Stimulated activated CD4-positive, alpha-beta T cell treated with anti-CD3 and anti-CD28 coated beads, TNF-alpha, amount 100 ng/mL, for 4 hours (primary cell): ENCODE results near the gene RAD51D.
"Not testable (repeated sequence)": the region's sequence is repeated elsewhere in the genome, so short reads cannot be mapped to it uniquely, and the experiment has no call there.

Experiments
- DNase-seq, 3 experiments: peaks; one replicate each; pipeline ENCODE4 v3.0.0-alpha.2; 2020; ENCODE audit warnings: low read depth in 3 of 3

Gene RAD51D

DNA sequence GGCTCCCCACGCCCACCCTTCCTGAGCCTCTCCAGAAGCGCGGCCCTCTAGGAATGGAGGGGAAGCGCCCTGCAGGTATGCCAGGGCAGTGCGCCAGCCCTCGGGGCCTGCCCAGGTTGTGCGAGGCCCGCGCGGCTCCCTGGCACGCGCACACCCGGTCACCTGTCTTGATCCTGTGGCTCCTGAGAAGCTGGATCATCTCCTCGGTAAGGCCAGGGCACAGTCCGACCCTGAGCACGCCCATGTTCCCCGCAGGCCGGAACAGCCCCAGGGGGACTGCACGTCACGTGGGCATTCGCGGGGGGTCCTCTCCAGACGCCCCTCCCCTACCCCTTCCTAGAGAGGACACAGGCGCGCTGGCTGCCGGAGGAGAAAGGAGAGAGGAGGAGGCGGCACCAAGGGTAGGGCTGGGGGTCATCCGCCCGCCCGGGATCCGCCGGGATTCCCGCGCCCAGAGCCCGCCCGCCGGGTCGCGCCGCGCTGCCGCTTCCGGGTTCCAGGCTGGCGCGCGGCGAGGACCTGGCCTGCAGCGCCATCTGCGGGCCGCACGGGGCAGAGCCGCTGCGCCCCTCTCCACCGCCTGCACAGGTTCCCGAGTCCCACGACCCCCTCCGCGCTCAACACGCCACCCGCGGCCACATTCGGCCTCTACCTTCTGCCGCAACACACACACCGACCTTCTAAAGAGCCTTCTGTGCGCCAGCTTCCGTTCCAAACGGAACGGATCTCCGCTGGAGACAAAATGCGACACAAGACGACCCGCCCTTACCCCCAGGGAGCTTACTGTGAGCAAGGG, at the start of gene RAD51D:
Gene RAD51D (minus strand): TSS at position 491 of the 796 bp plus-strand sequence. CDS start 247 bp downstream, at position 244.
- DNase-seq = peak; percentile 61 to 70 (median 62)

DNA sequence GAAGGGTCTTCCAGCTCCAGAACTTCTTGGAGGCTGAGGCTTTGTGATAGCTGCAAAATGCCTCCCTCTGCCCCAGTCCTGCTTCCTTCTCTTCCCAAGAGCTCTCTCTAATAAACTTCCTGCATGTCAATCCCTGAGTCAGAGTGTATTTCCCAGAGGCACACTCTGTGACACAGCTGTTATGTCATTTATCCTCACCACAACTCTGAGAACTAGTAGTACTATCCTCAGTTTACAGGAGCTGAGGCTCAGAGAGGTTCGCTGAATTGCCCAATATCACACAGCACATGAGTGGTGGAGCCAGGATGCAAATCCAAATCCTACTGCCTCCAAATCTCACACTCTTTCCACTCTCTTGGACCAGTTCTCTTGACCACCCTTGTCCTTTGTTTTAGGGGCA, 48.0 kb upstream of the RAD51D start:
- DNase-seq = no peak

DNA sequence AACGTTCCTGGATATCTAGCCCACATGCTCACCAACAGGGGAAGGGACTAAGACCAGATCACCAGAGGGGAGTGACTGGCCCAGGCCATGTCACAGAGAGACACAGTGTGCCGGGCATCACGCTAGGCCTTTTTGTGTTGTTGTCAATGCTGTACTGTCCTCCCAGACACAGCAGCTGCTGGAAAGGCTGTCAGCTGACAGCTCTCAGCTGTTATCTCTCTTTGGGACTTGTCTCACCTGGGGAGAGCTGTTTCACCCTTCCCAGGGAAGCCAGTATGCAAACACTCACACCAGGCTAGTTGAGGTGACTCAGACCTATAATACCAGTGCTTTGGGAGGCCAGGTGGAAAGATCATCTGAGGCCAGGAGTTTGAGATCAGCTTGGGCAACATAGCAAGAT, 47.4 kb upstream of the RAD51D start:
- DNase-seq = no peak

DNA sequence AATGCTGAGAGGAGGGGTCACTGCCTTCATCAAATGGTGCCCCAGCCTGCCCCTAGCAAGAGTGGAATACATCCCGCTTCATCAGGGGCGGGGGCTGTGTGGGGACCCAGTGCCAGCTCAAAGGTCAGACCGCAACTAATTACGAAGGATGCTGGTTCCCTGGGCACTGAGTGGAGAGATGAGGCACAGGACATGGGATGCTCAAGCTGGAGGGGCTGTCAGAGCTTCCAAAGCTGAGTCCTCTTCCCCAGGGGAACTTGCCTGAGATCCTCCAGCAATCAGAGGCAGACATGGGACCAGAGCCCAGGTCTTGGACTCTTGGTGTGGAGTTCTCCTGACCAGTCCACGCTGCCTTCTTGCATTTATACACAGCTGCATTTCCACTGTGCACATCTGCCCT, 46.9 kb upstream of the RAD51D start:
- no peak for DNase-seq

DNA sequence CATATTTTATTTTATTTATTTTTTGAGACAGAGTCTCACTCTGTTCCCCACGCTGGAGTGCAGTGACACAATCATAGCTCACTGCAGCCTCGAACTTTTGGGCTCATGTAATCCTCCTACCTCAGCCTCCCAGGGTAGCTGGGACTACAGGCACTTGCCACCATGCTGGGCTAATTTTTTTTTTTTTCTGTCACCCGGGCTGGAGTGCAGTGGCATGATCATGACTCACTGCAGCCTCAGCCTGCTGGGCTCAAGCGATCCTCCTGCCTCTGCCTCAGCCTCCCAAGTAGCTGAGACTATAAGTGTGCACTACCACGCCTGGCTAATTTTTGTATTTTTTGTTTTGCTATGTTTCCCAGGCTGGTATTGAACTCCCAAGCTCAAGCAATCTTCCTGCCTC, 45.1 kb upstream of the RAD51D start:
- no peak for DNase-seq

DNA sequence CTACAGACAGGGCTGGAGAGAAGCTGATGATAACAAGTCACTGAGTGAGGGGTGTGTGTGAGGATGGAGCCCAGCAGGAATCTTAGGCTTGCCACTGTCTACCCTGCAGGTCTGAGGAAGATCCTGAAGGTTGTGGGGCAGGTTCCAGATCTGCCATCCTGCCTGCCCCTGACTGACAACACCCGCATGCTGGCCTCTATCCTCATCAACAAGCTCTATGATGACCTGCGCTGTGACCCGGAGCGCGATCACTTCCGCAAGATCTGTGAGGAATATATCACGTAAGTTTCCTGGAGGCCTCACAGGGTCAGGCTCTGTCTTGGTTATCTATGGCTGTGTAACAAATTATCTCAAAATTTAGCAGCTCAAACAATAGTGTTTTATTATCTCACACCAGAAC, 44.2 kb upstream of the RAD51D start:
- DNase-seq = no peak

DNA sequence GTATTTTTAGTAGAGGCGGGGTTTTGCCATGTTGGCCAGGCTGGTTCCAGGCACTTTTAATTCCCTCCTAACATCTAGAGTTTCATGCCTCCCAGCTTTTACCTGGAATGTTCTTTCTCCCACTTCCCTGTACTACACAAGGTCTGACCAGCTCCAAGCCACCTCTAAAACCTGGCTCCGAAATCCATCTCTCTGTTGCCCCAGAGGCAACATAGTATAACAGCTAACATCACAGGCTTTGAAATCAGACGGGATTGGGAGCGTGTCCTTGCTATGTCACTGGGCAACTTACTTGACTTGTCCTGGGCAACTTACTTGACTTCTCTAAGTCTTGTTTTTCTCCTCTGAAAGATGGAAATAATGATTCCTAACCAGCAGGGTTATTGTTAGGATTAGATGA, 43.1 kb upstream of the RAD51D start:
- no peak for DNase-seq

DNA sequence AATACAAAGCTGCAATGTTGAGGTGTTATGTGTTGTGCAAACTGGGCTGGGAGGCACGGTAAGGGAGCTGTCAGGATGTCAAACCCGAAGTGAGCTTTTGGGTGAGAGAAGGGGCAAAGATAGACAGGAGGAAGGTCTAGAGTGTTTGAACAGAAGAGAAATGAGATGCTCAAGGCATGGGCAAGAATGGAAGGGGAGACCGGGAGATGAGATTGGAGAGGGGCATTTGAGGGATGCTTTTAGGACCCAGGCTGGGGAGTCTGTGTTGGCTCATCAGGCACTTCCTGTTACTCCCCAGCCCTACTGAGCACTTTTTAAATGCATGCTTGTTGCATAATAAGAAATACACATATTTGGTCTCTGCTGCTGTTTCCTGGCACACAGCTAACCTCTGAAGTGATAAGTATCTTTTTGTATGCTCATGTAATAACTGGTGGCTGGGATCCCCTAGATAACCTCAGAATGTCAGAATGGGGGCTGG, 41.7 kb upstream of the RAD51D start:
- no peak for DNase-seq

DNA sequence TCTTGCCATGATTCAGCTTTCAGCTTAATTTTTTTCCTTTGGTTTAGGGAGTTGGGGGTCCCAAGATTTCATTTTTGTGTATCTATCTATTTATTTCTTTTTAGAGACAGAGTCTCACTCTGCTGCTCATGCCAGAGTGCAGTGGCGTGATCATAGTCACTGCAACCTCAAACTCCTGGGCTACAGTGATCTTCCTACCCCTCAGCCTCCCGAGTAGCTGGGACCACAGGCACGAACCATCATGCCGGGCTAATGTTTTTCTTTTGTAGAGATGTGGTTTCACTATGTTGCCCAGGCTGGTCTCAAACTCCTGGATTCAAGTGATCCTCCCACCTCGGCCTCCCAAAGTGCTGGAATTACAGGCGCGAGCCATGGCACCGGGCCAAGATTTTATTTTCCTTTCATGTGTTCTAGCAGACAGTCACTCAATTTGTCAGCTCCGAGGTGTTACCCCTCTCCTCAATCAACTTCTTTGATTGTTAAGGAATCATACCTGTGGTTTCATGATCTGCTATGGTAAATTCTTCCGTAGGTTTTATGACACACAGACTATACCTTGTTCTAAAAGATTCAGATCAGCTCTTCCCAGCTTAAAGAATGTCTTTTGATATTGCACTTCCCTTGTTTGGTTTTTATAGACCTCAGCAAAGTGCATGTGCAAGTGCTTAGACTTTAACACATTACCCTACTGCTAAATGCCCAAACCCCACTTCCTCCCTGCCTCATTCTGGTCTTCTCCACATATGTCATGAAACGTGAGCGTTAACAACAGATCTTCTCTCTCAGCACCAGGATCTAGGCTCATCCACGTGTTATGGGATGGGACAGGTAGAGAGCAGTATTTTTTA, 40.9 kb upstream of the RAD51D start:
- peak in 1 of 3 experiments; percentile 18 for DNase-seq

DNA sequence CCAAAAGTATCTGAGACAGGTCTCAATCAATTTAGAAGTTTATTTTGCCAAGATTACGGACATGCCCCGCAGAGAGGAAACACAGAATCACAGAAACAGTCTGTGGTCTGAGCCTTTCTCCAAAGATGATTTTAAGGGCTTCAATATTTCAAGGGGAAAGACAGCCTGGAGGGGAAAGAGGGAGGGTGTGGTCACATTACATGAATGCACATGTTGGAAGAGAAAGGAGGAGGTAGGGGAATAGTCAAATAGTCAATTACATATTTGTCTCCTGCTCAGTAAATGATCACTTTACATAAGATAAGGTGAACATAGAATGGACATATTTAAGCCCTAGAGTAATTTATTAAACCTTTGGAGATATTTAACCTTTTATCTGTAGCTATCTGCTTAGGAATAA, 40.3 kb upstream of the RAD51D start:
- DNase-seq = no peak

DNA sequence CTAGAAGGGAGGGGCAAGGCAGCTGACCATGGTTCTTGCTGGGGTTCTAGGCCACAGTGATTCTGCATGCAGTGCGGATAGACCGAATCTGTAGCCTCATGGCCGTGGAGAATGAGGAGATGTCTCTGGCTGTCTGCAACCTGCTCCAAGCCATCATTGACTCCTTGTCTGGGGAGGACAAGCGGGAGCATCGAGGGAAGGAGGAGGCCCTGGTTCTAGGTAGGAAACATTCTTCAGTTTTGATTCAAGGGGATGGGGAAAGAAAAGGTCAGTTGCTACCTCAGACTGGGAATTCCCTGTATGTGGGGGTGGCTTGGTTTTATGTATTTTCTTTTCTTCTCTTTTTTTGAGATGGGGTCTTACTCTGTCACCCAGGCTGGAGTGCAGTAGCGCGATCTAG, 35.6 kb upstream of the RAD51D start:
- DNase-seq = no peak

DNA sequence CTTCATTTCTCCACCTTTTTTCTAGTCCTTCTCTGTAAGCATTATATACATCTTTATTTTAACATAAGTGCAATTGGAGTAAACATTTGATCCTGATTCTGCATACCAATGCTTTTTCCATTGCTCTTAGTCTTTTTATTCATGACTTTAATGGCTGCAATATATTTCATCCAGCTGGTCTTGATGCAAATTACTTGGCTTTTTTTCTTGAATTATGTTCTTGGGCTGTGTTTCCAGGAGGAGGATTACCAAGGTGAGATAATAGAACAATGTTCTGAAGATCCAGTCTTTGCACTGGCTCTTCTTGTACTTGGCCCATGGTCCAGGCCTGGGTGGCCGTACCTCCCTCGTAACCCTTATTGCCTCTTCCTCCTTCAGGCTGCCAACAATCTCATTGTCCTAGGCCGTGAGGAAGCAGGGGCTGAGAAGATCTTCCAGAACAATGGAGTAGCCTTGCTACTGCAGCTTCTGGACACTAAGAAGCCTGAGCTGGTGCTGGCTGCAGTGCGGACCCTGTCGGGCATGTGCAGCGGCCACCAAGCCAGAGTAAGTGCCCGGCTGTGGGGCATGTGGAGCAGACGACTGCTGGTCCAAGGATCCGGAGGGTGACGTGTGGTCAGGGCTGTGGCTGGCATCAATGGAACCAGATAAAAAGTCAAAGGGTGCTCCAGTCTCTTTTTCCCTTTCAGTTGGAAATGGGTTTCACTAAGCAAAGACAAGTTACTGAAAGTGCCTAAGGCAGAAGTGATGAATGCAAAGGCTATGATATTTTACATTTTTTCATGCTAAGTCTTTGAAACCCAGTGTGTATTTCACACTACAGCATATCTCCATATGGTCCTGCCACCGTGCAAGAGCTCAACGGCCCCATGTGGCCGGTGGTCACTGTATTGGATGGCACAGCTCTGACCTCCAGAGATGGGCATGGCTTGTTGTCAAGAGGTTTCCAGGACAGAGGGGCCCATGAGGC, 34.8 kb upstream of the RAD51D start:
- DNase-seq = no peak

DNA sequence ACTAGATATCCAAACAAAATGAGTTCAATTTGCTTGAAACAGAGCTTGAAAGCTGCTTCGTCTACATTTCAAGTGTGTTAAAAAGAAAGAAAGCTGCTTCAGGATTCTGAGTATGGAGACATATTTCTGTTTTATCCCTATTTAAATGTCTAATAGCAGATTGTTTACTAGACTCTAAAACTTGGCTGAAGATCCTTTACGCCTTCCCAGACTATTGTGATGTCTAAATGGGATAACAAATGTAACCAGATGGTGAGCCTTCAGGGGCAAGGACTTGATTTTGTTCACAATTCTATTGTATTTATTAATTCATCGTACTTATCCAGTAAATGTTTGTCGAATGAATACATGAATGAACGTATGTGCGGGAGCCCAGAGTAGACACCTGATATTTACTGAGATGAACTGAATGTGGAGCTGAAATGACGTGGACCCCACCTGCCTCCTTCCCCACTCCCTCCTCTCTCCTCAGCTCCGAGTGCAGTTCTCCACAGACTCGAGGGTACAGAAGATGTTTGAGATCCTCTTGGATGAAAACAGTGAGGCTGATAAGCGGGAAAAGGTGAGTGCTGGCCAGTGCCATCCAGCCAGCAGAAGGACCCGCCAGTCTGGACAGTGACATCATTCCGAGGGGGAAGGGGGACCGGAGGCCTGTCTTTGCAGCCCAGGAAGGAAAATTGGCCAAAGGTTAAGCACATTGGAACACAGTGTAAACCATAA, 32.9 kb upstream of the RAD51D start:
- no peak for DNase-seq

DNA sequence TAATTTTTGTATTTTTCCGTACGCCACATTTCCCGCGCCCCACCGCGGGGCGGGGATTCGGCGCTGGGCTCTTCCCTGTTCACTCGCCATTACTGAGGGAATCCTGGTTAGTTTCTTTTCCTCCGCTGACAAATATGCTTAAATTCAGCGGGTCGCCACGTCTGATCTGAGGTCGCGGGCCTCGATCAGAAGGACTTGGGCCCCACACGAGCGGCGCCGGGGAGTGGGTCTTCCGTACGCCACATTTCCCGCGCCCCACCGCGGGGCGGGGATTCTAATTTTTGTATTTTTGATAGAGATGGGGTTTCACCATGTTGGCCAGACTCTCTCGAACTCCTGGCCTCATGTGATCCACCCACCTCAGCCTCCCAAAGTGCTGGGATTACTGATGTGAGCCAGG, 31.4 kb upstream of the RAD51D start:
- DNase-seq = not testable (repeated sequence)

DNA sequence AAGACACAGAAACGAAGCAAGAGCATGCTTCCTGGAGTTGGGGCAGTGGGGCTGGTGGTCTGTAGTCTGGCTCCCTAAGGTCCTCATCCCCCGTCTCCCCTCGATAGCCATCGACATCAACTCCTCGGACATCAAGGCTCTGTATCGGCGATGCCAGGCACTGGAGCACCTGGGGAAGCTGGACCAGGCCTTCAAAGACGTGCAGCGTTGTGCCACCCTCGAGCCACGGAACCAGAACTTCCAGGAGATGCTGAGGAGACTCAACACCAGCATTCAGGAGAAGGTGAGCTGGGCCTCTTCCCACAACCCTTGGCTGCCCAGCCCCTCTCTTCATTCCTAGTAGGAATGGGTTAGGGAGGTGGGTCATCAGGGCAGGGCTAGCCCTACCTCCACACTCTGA, 30.3 kb upstream of the RAD51D start:
- DNase-seq = no peak

DNA sequence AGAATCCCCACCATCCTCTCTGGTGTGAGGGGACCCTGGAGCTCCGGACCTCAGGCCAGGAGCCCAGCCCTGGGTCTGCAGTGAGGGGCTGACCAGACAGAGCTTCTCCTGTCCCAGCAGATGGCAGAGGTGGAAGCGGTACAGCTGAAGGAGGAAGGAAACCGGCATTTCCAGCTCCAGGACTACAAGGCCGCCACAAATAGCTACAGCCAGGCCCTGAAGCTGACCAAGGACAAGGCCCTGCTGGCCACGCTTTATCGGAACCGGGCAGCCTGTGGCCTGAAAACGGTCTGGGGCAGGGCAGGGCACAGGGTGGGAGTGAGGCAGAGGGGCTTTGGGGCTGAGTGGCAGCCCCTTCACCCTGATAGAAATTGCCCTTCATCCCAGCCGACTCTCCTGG, 28.5 kb upstream of the RAD51D start:
- DNase-seq = no peak

DNA sequence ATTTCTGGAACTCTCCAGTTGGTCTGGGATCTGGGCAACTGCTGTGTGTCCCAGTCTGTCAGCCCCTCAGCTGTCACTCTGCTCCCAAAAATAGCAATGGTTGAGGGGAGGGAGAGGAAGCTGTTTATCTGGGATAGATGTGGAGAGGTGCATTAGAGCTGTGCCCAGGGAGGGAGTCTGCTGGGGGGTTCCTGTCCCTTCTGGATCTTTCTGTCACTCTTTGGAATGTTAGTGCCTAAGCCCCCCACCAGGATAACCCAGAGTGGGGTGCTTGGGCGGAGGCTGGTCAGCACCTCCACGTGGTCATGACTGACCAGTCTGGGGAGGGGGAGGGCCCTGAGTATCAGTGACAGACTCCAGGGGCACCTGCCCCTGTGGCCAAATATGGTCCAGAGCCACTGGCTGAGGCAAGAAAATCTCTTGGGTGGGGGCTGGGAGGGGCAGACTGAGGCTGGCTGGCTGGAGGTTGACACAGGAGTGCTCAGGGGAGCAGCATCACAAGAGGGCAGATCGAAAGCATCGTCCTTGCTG, 27.8 kb upstream of the RAD51D start, which contains the start of gene UNC45B:
Gene UNC45B (plus strand): TSS at position 443 of the 531 bp plus-strand sequence. CDS start 447 bp downstream, outside the sequence.
- DNase-seq = no peak

DNA sequence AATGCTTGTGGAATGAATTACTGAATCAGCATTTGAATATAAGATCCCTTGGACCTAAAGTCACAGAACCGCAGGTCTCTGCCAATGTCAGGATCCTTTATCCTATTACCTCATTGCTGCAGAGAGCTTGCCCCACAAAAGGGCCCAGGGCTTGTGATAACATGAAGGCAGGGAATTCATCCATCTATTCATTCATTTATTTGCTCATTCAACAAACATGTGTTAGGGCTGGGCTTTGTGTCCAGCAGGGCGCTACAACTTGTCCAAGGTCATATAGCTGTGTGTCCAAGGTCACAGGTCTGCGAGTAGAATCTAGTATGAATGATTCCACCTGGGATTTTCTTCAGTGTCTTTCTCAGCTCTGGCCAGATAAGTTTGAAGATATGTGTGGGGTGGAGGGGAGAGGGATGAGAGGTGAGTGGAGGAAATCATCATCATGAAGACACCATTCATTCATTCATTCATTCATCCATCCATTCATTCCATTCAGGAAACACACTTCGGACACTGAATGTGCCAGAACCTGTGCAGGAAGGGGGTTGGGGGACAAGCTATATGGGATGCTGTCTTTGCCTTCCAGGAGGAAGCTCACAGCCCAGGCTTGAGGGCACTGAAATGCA, 26.7 kb upstream of the RAD51D start:
- no peak for DNase-seq

DNA sequence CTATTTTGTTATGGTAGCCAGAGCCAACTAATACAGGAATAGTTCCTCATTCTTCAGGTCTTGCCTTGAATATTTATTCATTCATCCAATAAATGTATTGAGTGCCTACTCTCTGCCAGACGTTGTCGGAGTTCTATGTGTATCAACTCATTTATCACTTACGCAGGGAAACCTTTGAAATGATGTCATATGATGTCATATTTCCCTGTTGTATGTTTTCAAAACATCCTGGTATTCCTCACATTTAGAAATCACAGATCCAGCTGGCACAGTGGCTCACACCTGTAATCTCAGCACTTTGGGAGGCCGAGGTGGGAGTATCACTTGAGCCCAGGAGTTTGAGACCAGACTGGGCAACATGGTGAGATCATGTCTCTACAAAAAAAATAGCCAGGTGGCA, 25.2 kb upstream of the RAD51D start:
- no peak for DNase-seq

DNA sequence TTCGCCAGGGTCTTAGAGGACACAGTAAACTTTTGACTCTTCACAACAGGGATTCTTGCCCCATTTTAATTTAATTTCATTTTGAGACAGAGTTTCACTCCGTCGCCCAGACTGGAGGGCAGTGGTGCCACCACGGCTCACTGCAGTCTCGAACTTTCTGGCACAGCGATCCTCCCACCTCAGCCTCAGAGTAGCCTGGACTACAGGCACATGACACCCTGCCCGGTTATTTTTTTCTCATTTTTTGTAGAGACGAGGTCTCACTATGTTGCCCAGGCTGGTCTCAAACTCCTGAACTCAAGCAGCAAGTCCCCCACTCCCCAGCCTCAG, 22.8 kb upstream of the RAD51D start:
- no peak for DNase-seq
